ENCODE results near the gene PAX9.

The PAX9 gene

DNA sequence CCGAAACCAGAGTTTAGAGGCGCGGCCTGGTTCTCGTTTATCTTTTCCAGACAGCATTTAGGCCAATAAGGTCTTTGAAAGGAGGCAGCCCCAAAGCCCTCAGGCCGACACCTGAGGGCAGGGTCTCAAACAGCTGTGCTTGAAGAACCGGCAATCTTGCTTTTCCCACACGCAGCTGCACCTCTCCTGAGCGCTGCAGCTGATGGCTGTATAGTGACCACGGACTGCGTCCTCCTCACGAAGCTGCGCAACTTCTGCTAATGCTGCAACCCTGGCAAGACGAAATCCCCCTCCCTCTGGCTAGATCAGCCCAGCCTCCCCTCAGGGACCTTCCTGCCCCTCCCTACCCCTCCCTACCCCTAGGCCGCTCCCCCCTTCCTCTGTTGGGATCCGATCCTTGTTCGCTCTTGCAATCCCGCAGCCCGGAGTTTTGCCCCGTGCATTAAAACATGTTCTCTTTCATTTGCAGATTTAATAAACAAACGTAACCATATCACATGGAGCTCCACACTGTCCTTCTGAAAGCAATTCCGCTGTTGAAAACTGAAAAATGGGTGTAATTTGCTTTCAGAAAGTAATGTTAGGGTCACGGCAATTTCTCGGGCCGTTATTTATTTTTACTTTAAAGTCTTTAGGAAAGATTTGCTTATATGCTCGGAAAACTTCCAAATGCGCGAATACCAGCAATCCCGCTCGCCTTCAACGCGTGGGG lies 4.8 kb upstream of the PAX9 start:
- no peak for DNase-seq

DNA sequence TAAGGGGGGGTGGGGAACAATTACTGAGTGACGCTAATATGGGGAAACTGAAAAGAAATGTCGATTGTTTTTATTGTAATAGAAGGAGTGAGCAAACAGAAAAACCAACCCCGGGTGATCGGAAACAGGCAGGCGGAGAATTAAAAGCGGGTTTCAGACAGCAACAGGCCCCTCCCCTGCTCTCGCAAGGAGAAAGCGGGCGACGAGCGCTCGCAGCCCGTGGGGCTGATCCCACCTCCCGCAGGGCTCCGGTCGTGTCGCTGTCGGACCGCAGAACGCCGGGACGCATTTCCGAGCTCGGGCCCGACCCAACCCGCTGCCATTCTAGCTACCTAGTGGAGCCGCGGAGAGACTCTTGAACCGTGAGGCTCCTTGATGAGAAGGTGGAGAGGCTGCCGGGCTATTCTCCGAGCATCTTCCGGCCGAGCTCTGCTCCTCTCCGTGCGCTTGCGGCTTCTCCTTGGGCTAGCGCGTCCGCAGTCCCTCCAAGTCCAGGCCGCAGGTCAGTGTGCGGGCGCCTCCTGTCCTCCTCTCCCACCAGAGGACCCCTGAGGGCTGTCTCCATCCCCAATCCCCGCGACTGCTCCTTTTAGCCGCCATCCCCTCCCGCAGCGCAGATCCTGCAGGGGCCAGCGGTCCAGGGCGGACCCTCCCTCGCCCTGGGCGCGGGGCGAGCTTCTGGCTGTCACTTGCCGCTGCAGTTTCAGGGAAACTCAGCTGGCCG lies 4.1 kb upstream of the PAX9 start:
- DNase-seq, result no peak

DNA sequence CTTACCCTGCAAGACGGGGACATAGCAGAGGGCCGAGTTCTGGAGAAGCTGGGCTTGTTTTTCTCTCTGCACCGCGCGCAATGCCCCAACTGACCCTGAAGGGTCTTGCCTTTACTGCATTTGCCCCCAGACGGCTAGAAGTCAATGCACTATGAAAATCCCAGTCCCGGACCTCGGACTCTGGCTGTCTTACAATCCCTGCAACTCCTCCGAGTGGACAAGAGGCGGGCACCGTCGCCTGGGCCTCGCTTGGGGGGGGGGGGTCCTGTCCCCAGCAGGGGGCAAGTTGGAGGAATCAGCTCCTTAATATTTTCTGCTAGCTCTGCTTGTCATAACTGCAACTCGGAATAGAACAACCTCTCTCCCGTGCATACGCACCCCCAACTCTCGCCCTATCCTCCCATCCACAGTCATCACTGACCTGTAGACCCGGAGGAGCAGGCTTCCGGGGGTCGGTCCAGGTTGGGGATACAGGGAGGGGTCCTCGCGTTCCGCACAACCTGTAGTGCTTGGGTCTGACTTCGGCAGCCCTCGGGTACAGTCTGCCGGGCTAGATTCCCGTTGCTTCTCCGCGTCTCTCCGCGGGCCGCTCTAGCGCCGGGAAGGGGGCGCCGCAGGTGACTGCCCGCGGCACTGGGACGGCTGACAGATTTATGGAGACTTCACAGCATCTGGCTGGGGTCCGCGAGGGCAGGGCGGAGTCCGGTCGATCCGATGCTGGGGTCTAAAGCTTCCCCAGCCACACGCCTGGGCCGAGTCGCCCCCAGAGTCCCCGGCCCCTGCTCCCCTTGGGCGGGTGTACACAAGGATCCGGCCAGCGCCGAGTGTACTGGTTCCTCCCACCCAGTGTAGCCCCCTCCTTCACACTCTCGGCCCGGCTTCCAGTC lies 3.3 kb upstream of the PAX9 start:
- no peak for DNase-seq

DNA sequence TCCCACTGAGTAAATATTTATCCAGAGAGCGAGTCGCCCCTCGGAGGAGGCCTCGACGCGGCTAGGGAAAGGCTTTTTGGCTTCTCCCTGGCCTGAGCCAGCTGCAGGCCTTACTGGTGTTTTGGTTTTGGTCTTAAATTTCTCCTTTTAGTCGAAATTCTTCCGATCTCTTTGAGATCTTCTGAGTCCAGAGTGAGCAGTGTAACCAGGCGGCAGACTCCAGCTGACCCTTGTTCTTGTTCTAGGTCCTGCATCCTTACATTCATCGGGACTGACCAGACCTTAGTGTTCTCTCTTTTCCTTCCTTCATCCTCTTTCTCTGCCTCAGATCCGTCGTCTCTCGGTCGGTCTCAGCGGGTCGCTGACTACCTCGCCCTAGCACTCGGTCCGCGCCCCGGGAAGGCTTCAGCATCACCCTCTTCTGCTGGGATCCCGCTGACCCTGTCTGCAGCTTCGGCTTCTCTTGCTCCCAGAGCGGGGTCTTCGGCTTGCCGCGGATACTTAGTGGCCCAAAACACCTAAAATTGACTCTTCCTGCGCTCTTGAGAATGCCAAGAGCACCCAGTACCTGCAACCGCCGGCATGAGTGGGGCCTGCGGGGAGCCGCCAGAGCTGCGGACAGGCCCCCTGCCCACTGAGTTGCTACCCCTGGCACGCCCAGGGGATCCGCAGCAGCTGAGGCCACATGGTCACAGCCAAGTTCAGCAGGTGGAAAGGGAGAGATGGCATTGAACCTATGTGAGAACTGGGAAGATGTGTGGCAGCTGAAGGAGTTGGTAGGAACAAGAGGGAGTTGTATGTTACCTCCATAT lies 2.4 kb upstream of the PAX9 start:
- DNase-seq, result no peak

DNA sequence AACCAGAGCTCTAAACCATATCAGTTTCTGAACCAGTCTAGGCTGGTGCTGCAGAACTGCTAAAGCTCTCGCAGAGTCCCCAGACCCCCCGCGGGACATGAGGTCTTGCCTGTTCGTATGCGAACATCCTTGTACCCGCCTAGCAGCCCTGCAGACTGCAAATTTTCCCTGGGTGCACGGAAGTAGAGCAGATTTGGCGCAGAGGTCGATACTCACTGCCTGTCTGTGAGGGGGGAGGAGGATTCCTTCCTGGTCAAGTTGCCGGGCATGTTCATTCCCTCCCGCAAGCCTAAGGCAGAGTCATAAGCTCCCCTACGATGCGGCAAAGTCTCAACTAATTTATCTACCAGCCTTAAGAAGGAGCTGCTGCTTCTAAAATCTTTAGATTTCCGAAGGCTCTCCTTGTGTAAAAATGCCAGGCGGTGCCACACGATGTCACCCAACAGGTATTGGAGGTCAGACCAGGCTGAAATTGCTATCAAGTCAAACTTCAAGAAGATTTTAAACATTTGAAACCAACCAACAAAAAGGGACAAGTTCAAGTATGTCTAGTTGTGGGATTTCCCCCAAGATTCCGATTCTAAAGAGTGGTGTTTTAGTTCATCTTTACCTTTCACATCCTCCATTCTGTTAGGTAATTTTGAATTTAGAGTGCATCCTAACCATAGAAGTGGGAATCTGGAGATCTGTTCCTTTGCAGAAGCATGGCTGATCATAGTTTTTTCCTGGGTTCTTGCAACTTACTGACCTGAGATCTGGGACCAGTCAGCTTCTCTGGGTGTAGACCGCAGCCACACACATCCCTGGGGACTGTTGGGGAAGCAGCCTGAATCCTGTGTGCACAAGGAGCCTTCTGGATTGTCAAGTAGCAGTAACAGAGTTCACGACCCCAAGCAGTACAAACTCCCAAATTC lies 1.6 kb upstream of the PAX9 start:
- DNase-seq, result no peak

DNA sequence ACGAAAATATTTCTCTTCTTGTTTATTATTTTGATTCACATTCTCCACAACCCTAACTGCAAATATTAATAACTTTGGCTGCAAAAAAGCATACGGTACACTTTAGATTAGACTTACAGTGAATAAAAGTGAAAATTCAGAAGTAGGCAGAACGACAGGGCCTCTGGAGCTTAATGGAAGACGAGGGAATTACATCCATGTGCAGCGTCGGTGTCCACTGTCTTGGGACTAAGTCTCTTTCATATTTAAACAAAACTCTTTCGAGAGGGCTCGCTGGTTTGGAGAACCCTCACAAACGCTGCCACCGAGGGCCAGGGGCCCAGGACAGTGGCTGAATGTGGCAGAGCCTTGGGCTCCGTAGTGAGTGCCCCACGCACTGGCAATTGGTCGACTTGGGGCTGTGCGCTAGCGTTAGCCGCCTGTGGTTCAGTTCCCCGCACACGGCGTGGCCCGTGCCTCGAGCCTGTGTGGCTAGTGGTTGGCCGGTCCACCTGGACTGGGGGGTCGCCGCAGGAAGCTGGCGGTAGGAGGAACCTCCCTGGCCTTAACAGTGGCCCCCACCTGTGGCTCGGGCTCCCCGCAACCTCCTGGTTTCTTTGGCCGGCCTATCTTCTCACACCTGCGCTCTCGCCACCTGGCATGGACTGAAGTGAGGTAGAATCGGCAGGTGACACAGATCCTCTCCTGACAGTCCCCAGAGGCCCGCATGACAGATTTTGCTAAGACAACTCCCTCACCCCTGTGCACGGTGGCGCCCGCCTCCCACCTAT lies 739 bp upstream of the PAX9 start:
- no peak for DNase-seq

DNA sequence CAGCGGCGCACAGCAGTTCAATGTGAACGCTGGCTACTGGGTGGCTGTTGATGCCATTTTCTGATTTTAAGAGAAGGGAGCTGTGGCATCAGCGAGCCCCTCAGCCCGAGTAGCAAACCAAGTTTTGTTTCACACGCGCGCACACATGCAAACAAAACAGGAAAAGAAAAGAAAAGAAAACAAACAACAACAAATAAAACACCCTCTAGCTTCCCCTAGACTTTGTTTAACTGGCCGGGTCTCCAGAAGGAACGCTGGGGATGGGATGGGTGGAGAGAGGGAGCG lies 540 bp downstream of the PAX9 start:
- DNase-seq, result no peak

DNA sequence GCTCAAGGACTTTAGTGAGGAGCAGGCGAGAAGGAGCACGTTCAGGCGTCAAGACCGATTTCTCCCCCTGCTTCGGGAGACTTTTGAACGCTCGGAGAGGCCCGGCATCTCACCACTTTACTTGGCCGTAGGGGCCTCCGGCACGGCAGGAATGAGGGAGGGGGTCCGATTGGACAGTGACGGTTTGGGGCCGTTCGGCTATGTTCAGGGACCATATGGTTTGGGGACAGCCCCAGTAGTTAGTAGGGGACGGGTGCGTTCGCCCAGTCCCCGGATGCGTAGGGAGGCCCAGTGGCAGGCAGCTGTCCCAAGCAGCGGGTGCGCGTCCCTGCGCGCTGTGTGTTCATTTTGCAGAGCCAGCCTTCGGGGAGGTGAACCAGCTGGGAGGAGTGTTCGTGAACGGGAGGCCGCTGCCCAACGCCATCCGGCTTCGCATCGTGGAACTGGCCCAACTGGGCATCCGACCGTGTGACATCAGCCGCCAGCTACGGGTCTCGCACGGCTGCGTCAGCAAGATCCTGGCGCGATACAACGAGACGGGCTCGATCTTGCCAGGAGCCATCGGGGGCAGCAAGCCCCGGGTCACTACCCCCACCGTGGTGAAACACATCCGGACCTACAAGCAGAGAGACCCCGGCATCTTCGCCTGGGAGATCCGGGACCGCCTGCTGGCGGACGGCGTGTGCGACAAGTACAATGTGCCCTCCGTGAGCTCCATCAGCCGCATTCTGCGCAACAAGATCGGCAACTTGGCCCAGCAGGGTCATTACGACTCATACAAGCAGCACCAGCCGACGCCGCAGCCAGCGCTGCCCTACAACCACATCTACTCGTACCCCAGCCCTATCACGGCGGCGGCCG lies 1.1 kb downstream of the PAX9 start:
- no peak for DNase-seq

DNA sequence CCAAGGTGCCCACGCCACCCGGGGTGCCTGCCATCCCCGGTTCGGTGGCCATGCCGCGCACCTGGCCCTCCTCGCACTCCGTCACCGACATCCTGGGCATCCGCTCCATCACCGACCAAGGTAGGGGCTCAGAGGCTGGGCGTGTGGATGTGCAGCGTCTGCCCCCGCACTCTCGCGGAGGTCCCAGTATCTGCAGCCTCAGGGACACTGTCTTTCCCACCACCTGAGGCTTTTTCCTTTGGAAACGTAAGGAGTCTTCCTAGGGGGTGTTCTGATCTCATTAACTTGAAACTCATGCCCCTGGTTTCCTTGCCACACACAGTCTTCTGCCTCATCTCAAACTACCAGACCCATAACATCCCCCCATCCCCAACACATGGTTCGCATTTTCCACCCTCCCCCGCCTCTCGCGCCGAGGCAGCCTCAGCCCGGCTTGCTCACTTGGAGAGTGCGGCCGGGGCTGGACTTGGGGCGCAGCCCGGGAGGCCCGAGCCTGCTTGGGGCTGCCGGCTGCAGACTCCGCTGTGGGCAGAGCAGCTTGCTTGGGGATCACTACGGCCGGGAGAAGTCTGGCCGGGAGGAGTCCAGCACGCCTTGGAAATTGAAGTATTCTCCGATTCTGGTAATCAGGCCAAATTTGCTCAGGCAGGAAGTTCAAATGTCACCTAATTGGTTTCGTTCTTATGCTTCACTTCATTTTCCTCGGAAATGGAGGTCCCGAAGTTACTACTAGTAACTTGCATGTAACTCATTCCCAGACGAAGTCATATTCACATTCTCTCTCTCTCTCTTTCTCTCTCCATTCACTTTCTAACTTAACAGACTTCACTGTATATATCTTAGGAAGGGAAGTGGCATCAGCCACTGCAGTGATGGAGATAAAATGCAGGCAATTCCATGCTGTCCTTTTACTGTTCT lies 2.0 kb downstream of the PAX9 start:
- no peak for DNase-seq

DNA sequence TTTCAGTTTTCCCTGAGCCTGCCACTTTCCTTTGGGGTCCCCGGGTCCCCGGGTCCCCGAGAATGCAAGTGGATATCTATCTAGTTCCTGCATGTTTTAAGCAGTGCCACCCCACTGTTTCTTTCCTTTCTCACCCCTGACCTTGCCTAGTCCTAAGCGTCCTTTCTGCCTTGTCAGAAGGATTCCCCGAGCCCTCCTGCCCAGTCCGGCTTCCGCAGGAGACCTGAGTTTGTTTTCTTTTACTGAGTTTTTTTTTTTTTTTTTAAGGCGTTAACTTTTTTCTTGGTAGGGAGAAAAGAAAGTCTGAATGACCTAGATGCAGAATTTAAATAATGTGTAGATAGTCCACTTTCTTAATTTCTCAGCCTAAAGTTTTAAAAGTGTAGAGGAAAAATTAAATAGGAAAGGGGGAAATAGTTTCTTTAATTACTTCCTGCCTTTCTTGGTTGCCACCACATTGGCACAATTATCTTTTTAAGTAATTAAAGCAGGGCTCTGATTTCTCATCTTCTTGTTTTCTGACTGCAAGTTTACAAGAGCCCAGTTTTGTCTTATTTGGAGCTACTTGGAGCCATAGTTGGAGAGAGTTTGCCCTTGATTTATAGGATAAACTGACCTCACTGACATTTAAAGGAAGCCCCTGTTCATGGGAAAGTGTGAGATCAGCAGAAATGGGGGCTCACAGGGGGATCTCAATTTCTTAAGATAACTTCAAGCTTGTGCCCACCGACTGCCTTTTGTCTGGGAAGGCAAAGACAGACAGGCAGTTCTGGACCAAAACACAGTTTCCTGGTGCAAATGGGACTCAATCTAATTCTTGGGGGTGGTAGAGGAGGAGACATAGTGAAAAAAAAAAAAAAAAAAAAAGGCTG lies 2.9 kb downstream of the PAX9 start:
- no peak for DNase-seq

DNA sequence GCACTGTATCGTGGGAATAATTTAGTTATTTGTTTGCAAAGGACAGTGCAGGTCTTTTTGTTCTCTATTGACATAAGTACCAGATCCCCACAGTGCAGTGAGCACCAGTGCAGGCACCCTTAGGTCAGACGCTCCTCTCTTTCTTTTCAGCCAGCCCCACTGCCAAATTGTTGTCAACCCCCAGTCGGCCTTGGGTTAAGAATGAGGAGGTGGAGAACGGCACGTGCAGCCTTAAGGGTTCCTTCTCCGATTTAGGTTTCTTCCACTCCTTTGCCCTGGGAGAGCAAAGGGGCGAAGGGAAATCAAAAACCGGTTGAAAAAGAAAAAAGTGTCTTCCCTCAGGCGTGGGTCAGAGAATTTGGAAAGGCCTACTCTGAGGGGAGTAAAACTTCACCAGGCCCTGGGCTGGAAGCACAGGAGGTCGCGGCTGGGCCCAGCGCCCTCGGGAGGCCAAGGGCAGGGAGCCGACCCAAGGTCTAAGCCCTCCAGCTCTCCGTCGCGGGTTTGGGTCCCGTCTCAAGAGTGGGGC lies 4.3 kb downstream of the PAX9 start:
- no peak for DNase-seq

DNA sequence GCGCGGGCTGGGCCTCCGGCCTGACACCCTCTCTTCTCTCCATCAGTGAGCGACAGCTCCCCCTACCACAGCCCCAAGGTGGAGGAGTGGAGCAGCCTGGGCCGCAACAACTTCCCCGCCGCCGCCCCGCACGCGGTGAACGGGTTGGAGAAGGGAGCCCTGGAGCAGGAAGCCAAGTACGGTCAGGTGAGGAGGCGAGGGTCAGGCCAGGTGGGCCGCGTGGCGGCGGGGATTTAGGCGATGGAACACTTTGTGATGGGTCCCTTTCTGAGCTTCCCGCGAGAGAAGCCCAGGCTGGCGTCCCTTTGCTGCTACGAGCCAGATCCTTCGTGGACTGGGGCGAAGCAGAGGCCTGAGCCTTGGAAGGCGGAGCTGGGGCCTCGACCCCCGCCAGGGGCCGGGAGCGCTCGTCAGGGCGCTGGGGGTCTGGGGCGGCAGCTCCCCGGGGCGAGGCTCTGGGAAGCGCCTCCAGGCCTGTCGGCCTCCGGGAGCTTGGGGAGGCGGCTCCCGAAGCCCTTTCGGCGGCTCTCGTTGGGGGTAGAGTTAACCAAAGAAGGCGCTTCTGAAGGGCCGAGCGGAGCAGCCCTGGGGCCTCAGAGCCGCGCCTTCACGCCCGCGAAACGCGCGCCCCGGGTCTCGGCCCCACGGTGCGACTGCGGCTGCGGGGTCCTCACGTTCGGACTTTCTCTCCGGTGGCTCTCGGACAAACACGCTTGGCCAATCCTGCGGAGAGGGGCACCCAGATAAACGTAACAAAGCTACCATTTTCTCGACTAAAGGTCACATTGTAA lies 5.0 kb downstream of the PAX9 start:
- no peak for DNase-seq

DNA sequence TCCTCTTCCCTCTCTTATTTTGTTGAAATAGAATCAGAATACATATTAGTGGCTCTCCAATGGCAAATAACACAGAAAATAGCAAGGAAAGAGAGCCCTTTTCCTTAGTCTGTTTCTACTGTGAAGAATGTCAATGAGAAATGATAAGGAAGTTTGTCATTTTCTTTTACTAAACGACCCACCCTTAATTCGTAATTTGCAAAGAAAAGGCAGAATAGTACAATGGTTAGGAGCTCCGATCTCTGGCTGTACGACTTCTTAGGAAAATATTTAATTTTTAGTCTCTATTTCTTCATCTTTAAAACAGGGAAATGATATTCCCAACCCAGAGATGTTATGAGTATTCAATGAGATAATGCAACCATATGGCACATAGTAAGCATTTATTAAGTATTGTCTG lies 6.0 kb downstream of the PAX9 start:
- no peak for DNase-seq

DNA sequence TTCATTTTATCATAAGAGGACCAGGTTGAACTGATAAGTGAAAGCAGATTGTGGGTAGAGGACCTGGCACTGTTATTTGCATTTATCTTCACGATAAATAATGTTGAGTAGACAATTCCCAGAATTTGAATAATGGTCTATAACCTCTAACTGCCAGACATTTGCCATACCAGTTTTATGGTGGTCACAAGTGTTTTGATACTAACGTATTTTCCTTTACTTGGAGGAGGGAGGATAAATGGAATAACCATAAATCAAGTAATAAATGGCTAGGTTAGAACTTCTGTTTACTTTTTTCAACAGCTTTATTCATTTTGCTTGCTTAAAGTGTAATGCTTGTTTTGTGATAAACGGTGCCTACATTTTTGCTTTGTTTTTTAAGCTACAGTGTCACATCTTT lies 9.5 kb downstream of the PAX9 start:
- DNase-seq, result no peak

DNA sequence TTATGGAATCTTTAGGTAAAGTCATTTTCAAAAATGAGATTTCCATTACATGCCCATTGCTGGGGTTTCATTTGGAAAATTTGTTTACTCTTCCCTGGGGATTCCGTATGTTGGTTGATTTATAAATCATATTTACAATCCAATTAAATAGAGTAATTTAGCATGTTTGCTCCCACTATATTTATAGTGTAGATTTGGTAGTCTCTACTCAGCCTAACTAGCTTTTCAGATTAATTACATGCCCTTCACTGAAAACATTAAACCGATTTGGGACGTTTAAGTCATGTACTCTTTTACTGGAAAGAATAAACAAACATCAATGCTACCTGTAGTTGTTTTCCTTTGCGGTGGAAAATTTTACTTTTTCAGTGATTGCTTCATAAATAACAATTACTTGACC lies 10.4 kb downstream of the PAX9 start:
- DNase-seq, result no peak

DNA sequence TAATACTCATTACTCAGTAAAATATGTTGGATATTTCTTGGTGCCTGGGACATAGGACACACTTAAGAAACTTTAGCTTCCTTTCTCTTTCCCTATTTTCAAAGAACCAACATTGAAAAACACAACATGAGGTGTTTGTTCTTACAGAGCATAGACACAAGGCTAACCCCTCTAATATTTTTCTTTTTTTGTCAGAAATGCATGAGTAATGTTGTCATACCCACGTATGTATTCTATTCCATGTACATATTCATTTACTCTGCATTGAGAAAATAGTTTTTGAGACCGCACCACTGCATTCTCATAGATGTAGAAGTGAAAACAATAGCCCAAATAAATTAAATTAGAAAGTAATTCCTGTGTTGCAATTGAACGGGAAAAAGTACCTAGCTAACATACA lies 13.0 kb downstream of the PAX9 start:
- DNase-seq, result no peak

DNA sequence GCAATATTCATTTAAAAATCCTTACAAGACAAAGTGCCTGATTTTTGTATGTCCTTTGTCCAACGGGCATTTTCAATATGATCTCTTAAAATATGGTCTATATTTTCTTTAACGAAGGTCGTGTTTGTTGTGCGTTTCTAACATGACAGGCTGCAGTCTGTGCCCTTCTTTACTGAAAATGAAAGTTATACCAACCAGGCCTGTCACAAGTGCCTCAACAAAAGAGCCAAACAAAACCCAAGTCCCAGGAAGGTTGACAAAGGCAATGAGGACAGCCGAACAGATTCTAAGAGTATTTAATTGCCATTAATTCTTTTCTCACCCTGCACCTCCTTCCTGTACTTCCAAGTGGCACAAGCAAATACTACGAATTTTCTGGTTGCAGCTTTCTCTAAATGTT lies 13.9 kb downstream of the PAX9 start:
- DNase-seq, result no peak
